ENCODE data around the gene SBNO2. TPM values are rescaled to one million over a fixed set of nuclear protein-coding genes. Genes with fewer than 3 reads are reported as not detected.

The SBNO2 gene
- polyA plus RNA-seq, 1 of the 3 experiments (the other 2 are of a cell fraction), result 18.3 TPM

- TF ChIP-seq, protein P1, sequence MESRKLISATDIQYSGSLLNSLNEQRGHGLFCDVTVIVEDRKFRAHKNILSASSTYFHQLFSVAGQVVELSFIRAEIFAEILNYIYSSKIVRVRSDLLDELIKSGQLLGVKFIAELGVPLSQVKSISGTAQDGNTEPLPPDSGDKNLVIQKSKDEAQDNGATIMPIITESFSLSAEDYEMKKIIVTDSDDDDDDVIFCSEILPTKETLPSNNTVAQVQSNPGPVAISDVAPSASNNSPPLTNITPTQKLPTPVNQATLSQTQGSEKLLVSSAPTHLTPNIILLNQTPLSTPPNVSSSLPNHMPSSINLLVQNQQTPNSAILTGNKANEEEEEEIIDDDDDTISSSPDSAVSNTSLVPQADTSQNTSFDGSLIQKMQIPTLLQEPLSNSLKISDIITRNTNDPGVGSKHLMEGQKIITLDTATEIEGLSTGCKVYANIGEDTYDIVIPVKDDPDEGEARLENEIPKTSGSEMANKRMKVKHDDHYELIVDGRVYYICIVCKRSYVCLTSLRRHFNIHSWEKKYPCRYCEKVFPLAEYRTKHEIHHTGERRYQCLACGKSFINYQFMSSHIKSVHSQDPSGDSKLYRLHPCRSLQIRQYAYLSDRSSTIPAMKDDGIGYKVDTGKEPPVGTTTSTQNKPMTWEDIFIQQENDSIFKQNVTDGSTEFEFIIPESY (IDR thresholded peaks at IDR 0.05; ENCODE audit: borderline replicate concordance, low read depth), result no peak
- TF ChIP-seq, protein P2, sequence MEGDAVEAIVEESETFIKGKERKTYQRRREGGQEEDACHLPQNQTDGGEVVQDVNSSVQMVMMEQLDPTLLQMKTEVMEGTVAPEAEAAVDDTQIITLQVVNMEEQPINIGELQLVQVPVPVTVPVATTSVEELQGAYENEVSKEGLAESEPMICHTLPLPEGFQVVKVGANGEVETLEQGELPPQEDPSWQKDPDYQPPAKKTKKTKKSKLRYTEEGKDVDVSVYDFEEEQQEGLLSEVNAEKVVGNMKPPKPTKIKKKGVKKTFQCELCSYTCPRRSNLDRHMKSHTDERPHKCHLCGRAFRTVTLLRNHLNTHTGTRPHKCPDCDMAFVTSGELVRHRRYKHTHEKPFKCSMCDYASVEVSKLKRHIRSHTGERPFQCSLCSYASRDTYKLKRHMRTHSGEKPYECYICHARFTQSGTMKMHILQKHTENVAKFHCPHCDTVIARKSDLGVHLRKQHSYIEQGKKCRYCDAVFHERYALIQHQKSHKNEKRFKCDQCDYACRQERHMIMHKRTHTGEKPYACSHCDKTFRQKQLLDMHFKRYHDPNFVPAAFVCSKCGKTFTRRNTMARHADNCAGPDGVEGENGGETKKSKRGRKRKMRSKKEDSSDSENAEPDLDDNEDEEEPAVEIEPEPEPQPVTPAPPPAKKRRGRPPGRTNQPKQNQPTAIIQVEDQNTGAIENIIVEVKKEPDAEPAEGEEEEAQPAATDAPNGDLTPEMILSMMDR (IDR thresholded peaks at IDR 0.05), result no peak
- TF ChIP-seq SMC3 (IDR thresholded peaks at IDR 0.05; ENCODE audit: low read depth, low read length) (no peak), REST (IDR thresholded peaks at IDR 0.05; ENCODE audit: low read depth, low read length) (no peak), GABPA (IDR thresholded peaks at IDR 0.05; ENCODE audit: low read depth) (no peak)
- TF ChIP-seq, protein P3, sequence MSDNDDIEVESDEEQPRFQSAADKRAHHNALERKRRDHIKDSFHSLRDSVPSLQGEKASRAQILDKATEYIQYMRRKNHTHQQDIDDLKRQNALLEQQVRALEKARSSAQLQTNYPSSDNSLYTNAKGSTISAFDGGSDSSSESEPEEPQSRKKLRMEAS (IDR thresholded peaks at IDR 0.05; ENCODE audit: low read depth), result no peak
- ChIA-PET POLR2A (no interaction called here), CTCF (interaction anchor here (1.3 to 3.3 kb wide), 4 partner anchors 11 to 191 kb away, joined by 5 to 13 read pairs (median 6); no protein-coding TSS in a partner anchor)
- Histone ChIP-seq H3K9me3 (no peaks in the 10 kb centered on the region), H3K79me2 (ENCODE audit: insufficient read depth) (no peaks in the 10 kb centered on the region), H3K9ac (no peak overlapping the region), H3K36me3 (replicated peaks in 1 of 2; ENCODE audit: control insufficient read depth in 1 of 2, insufficient read depth in 2 of 2, low read length in 1 of 2) (no peaks in the 10 kb centered on the region), H3K4me1 (ENCODE audit: control insufficient read depth in 1 of 2, insufficient read depth in 2 of 2, low read depth in 1 of 2, low read length in 1 of 2) (peaks cover 0 to 16% of the 10 kb centered on the region in 2 experiments; a peak in 1 of 4 replicates), H4K20me1 (ENCODE audit: insufficient read depth) (no peaks in the 10 kb centered on the region), H2AFZ (ENCODE audit: low read depth) (no peak overlapping the region), H3K27ac (ENCODE audit: low read depth in 2 of 2, low read length in 1 of 2) (no peak overlapping the region), H3K9me2 (no peaks in the 10 kb centered on the region), H3K27me3 (ENCODE audit: insufficient read depth) (0 out of 2 replicates have a peak, but pooled peaks cover under 1% of the 10 kb centered on the region), H3F3A (replicated peaks; ENCODE audit: insufficient read depth) (peaks cover 15% of the 10 kb centered on the region), H3K4me2 (no peak overlapping the region), H3K4me3 (ENCODE audit: low read depth in 2 of 2, low read length in 1 of 2) (no peak overlapping the region)
- WGBS (ENCODE audit: low lambda C conversion rate), result 98% methylated on average over 4 of the region's 4 CpGs
- DNase-seq, result no peak
Measured at GRCh38 chr19:1076046-1076386, 98.1 kb downstream of the SBNO2 start.

Data from SK-N-SH (cell line).